ENCODE results near the gene ANXA6.

Gene ANXA6

GRCh38 chr5:151151793-151152192 lies 5.8 kb downstream of the ANXA6 start:
- DNase-seq: no peak

DNA sequence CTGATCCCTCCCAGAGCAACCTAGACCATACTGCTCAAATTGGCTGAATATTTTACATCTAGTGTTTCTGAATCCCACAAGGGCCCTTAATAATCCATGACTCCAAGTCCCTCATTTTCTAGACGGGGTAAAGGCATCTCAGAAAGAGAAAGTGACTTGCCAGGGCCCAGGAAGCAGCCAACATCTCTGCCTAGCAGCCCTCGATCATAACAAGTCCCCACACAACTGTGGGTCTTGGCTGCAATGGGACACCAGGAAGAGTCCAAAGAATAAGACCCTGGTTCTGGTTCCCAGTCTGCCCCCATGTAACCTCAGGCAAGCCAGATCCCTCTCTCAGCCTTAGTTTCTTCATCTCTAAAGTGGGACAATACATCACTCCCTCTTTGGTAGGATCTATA lies 6.3 kb downstream of the ANXA6 start:
- no peak for DNase-seq

GRCh38 chr5:151150471-151151262 lies 6.9 kb downstream of the ANXA6 start:
- DNase-seq: peak; percentile 60

GRCh38 chr5:151148583-151148982 lies 9.0 kb downstream of the ANXA6 start:
- no peak for DNase-seq

DNA sequence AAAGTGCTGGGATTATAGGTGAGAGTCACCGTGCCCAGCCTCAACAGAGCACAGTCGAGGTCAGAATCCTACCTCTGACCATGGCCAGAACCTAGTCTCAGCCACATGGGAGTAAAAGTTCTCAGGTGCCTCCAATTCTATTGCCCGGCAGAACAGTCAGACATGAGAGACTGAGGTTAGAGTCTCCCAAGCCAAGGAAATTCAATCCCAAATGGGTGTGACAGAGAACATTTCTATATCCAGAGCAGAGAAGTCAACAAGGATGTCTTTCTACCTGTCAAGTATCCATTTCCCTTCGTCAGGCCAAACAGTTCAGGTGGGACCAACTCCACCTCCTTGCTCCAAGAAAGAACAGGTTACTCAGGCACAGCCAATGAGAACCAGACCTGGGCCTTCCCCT lies 10.5 kb downstream of the ANXA6 start:
- DNase-seq: no peak

DNA sequence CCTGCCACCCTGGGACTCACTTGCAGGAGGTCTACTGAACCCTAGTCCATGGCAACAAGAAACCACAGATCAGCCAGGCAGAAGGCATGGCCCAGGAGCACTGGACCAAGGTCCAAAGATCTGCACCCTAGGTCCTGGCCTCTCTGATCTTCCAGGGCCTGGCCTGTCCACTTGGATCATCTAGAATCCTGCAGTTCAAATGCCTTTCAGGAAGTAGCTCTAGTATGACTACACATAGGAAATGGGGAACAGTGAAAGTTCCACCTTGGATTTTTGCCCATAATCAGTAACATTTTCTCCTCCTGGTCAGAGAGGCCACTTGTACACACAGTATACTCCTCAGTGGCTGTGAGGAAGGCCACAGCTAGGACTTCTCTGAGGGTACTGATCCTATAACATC lies 11.5 kb downstream of the ANXA6 start:
- no peak for DNase-seq

- no peak for DNase-seq
Measured at GRCh38 chr5:151144922-151145321, 12.7 kb downstream of the ANXA6 start.

GRCh38 chr5:151144275-151144674 lies 13.3 kb downstream of the ANXA6 start:
- DNase-seq: no peak

DNA sequence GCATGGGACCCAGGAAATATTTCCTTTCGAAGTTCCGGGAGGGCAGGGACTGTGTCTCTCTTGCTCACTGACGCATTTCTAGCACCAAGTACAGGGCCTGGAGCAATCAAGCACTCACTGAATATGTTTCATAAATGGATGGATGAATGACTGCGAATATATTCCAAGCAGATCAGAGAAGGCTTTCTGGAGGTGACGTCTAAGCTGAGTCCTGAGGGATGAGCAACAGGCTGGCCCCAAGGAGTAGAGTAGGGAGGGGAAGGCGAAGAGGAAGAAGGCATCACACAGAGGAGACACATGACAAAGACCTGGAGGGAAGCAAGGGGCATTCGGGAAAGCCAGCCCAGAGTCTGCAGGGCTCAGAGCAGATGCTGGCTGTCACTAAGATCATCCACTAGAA lies 13.9 kb downstream of the ANXA6 start:
- DNase-seq: no peak

DNA sequence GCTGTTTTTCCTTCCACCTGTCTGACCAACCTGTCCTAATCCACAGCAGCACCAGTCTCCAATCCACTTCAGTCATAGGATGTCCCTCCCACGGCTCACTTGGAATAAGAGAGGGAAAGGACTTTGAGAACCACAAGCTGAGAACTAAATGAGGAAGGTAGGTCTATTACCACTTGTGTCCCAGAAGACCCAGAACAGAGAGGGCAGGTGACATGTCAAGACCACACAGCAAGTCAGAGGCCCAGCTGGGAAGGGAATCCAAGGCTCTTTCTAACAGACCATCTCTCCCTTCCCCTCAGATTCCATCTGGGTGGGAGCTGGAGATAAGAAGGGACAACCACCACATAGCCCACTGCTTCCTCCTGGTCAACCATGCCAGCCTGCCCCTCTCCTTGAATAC lies 14.6 kb downstream of the ANXA6 start:
- no peak for DNase-seq

DNA sequence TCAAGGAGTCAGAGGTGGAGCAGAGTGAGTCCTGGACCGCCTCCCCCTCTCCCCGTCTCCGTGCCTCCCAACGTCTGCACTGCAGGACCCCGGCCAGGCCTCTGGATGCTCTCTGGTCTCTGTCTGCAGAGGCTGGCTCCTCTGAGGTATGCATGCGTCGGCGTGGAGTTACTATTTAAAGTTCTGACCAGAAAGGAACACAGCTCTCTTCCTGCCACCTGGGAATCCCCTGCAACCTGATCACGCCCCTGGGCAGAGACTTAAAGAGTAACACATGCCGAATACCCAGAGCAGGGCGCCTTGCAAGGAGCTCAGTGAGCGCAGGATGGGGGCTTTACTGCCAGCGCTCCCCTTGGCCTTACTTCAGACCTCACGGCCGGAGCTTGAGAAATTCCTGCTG lies 16.0 kb downstream of the ANXA6 start:
- peak; percentile 47 for DNase-seq

GRCh38 chr5:151140686-151141459 lies 16.7 kb downstream of the ANXA6 start:
- DNase-seq: no peak

- no peak for DNase-seq
Measured at GRCh38 chr5:151139646-151140045, 17.9 kb downstream of the ANXA6 start.

DNA sequence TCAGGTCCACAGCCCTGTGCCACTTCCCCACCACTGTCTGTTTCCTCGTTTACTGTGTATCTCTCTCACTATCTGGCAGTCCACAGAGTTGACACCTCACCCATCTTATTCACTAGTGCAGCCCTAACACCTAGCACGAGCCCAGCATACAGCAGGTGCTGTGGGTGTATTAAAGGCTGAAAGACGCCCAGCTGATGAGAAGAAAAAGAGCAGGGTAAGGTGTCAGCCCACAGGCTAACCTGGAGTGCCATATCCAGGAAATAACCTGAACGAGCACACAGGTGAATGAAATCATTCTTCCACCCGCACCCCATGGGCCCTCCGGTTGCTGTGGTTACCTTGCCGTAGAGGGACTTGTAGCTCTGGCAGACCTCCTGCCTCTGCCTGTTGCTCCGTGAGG lies 18.6 kb downstream of the ANXA6 start:
- DNase-seq: peak; percentile 22

GRCh38 chr5:151138114-151138513 lies 19.5 kb downstream of the ANXA6 start:
- no peak for DNase-seq

GRCh38 chr5:151137067-151137825 lies 20.3 kb downstream of the ANXA6 start:
- no peak for DNase-seq

DNA sequence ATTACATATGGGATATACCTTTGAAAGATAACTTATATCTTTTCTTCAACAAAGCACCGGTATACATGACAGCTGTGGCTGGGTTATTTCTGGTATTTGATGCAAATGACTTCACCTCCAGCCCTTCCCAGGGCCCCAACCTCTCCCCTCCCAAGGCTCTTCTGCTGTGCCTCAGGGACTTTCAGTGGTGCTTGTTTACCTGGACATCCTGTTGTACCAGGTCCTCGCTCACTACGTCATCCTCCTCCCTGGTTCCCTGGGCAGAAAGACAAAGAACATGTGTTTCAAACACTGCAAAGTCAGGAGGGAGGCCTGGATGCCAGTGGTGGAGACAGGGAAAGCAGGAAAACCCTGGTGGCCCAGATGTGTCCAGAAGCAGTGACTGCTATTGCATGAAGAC lies 23.4 kb downstream of the ANXA6 start:
- no peak for DNase-seq

- no peak for DNase-seq
Measured at GRCh38 chr5:151132963-151133362, 24.6 kb downstream of the ANXA6 start.

- no peak for DNase-seq
Measured at GRCh38 chr5:151130922-151131891, 26.4 kb downstream of the ANXA6 start.

DNA sequence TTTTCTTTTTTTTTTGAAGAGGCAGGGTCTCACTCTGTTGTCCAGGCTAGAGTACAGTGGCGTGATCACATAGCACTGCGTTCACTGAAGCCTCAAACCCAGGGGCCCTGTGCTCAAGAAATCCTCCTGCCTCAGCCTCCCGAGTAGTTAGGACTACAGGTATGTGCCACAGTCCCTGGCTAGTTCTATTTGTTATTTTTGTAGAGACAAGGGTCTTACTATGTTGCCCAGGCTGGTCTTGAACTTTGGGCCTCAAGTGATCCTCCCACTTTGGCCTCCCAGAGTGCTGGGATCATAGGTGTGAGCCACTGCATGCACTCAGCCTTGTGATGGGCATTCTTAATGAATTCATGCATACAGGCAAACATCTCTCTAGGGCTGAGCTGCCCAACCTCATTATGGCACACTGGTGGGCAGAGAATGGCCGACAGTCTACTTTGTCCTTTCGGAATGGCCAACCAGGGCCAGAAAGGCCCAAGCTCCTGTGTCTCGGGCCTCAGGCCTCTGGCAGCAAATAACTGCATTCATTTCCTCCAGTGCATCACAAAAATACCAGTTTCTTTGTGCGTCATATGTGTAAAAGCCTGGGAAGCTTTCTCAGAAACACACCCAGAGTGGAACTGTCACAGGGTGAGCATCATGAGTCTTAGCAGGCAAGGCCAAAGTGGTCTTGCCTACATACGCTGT lies 27.2 kb downstream of the ANXA6 start:
- no peak for DNase-seq

DNA sequence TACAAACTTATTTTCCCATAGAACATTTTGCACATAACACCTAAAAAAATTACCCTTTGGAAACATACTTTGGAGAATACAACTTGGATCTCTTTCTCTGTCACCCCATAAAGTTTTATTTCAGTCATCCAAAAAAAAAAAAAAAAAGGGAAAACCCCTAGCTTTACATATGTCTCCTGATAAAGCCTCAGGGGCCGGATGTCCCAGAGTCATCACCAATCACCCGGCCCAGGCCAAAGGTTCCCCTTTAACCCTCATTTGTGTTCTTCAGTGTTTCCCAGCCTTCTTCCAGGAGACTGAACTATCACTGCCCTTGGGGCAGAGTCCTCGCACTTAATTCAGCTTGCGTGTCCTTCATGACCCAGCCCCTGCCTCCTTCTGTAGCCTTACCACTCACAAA lies 28.8 kb downstream of the ANXA6 start:
- DNase-seq: no peak

DNA sequence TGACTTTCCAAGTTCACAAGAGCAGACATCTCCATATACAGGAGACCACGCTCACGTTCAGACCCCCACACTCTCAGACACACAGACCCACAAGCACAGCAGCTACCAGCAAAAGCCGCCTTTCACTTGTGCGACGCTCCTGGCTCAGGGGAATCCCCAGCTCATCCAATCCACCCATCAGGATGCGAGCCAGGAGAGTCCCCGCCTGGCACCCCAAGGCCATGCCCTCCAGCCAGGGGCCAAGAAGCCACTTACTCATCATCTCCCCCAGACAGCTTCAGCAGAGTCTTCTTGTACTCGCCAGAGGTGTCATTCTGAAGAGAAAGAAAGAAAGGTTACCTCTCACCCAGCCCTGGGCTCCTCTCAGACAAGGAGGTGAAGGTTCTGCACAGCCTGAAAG lies 29.7 kb downstream of the ANXA6 start:
- no peak for DNase-seq

Measured in T-helper 9 cell (primary cell).